NCI-H2107 treated with DMSO at 0.1 percent for 48 hours (cell line): ENCODE results near the gene RAD9A.

ENCODE experiments used
- DNase-seq: peaks from one replicate; lab custom pipeline; 2025; ENCODE audit not compliant: unreplicated experiment; lab: John Stamatoyannopoulos, UW

RAD9A gene

GRCh38 chr11:67408437-67409200, 16.8 kb downstream of the RAD9A start:
- no peak for DNase-seq

- DNase-seq, result no peak
Observed at GRCh38 chr11:67409261-67409666, 17.5 kb downstream of the RAD9A start.

GRCh38 chr11:67409781-67410368, 18.1 kb downstream of the RAD9A start:
- DNase-seq, result peak; percentile 37

- DNase-seq, result no peak
Observed at GRCh38 chr11:67410369-67410831, 18.6 kb downstream of the RAD9A start.

GRCh38 chr11:67410984-67411784, 19.4 kb downstream of the RAD9A start:
- DNase-seq, result no peak

GRCh38 chr11:67411785-67412152, 20.0 kb downstream of the RAD9A start:
- no peak for DNase-seq

GRCh38 chr11:67412495-67413179, 20.9 kb downstream of the RAD9A start:
- DNase-seq, result no peak

- DNase-seq, result no peak
Observed at GRCh38 chr11:67413266-67413849, 21.6 kb downstream of the RAD9A start.

GRCh38 chr11:67415501-67416304, 23.9 kb downstream of the RAD9A start, which contains the start of gene CARNS1:
CARNS1 (plus strand) TSS chr11:67415678; CDS start chr11:67416200, 522 bp downstream.
- DNase-seq, result no peak

- no peak for DNase-seq
Observed at GRCh38 chr11:67416416-67417335, 24.9 kb downstream of the RAD9A start.

GRCh38 chr11:67417425-67417824, 25.6 kb downstream of the RAD9A start:
- DNase-seq, result no peak

GRCh38 chr11:67418476-67419281, 26.9 kb downstream of the RAD9A start:
- DNase-seq, result no peak

- no peak for DNase-seq
Observed at GRCh38 chr11:67419325-67420049, 27.7 kb downstream of the RAD9A start.

GRCh38 chr11:67420147-67420645, 28.4 kb downstream of the RAD9A start:
- DNase-seq, result no peak

- peak; percentile 63 for DNase-seq
Observed at GRCh38 chr11:67420646-67421429, 29.1 kb downstream of the RAD9A start.

- DNase-seq, result no peak
Observed at GRCh38 chr11:67421430-67422031, 29.7 kb downstream of the RAD9A start.
